Skeletal muscle satellite cell (primary cell): ENCODE data around the gene SLC9C1. TPM values are rescaled to one million over a fixed set of nuclear protein-coding genes. Genes with fewer than 3 reads are reported as not detected.

Source experiments
- H3K27me3 ChIP-seq: 2 replicates; pipeline ENCODE4 v1.7.0; 2013; ENCODE audit warnings: low read length; ENCODE audit not compliant: control insufficient read depth, insufficient read depth
- H3K36me3 ChIP-seq: 2 replicates; pipeline ENCODE4 v1.7.0; 2013; ENCODE audit warnings: mild to moderate bottlenecking, control low read depth, low read length; ENCODE audit not compliant: insufficient read depth
- H3K4me1 ChIP-seq: 2 replicates; pipeline ENCODE4 v1.7.0; 2013; ENCODE audit warnings: low read length; ENCODE audit not compliant: control insufficient read depth, insufficient read depth
- H3K4me2 ChIP-seq: 2 replicates; pipeline ENCODE4 v1.7.0; 2013; ENCODE audit warnings: mild to moderate bottlenecking, low read length
- H3K4me3 ChIP-seq: 2 replicates; pipeline ENCODE4 v1.7.0; 2013; ENCODE audit warnings: low read length
- H3K9ac ChIP-seq: 2 replicates; pipeline ENCODE4 v1.7.0; 2013; ENCODE audit warnings: mild to moderate bottlenecking, low read depth, low read length, moderate library complexity
- H3K9me3 ChIP-seq: replicated peaks from 2 replicates; pipeline ENCODE4 v1.7.0; 2013; ENCODE audit warnings: mild to moderate bottlenecking, control low read depth, low read length
- small RNA-seq: library from RNA; depleted of rRNA; stranded (forward); fragments of <200 nt; gene quantifications from one replicate; pipeline ENCODE3, GENCODE V24; 2012

Gene SLC9C1

DNA sequence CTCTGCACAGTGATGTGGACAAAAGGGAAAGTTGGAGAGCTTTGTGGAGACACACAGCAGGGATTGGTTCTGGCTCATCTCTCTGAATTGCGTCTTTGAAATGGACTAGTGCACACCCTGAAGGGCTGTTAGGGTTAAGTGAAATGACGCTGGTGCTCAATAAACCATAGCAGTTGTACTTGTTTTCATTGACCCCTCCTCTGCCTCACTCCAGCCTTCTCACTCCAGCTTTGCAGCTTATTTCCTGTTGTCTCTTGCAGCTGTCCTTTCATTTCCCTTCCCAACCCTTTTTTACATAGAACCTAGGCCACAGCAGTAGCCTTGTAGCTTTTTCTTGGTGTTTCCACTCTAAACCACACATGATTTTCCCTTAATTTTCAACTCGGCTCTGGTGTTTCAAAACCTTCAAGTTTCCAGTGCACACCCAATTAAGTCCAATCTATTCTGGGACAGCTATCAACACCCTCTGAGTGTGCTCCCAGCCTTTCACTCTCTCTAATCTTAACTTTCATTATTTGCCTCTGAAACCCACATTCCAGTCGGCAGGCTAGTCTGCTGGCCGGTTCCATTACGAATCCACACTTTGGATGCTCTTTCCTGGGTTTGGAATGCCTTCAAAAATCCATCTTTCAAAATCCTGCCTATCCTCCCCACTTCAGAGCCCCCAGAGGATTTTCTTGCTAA is 201.4 kb downstream of the SLC9C1 start:
- Histone ChIP-seq H3K36me3 (peaks cover 4% of the 10 kb centered on the region), H3K4me3 (peak overlapping the region; percentile 22), H3K4me2 (peak overlapping the region; percentile 61), H3K4me1 (peaks cover 24% of the 10 kb centered on the region), H3K9ac (peak overlapping the region; percentile 47), H3K9me3 (no peaks in the 10 kb centered on the region), H3K27me3 (no peaks in the 10 kb centered on the region)

DNA sequence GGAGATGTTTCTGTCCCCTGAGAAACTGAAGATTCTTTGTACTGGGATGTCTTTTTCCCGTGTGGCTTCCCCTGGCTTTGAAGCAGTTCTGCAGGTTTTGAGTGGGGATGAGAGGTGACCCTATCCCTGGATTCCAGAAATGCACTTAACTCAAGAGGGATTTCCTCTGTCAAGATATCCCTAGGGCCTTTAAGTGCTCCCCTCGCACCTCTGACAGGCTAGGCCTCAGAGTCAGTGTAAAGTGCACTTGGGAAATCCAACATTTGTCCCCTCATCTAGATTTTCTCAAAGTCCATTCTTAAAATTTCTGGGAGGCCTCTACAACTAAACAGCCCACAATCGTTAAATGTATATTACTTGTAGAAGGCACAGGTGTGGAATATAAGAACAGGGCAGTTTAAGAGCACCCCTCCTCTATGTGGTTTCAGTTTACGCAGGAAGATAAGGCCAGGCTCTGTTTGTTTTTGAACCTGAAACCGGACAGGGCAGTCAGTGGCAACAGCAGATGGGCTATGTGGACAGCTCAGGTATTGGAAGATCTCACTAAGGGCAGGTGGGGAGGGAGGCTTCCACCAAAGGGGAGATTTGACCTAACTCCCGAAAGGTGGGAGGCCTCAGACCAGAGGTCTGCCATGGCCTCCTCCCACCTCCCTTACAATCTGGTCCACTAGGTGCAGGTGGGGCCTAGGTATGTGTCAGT is 203.0 kb downstream of the SLC9C1 start:
- H3K4me2 ChIP-seq, result no peak overlapping the region
- no peaks in the 10 kb centered on the region for H3K27me3 ChIP-seq
- H3K4me1 ChIP-seq, result peaks cover 31% of the 10 kb centered on the region
- no peak overlapping the region for H3K9ac ChIP-seq
- H3K36me3 ChIP-seq, result peaks cover 4% of the 10 kb centered on the region
- no peak overlapping the region for H3K4me3 ChIP-seq
- no peaks in the 10 kb centered on the region for H3K9me3 ChIP-seq

Small RNA genes within 50 kb of the gene (small RNA-seq; reads per million reads assigned to genes)
- not detected for gene MIR567
